RWPE1 (cell line): ENCODE results near the gene NAIF1.
A peak's percentile ranks its signal among the peaks of the same experiment; 100 is the strongest.

Experiments
- CTCF ChIA-PET: fragments of 350-600 bp; sonication (Branson Sonifier 250); formaldehyde crosslinking; extraction: SDS; loops from one replicate; lab custom pipeline; 2021; lab: Yijun Ruan, JAX
- POLR2A ChIA-PET: fragments of 400-600 bp; formaldehyde crosslinking; extraction: SDS; loops from one replicate; lab custom pipeline; 2020; ENCODE audit warnings: antibody characterized with exemption; ENCODE audit not compliant: low non-redundant PET; lab: Yijun Ruan, JAX
- DNase-seq: peaks from one replicate; pipeline ENCODE4 v3.0.0; 2012; ENCODE audit warnings: low spot score
- H3K27ac ChIP-seq: fragments of 450-650 bp; 2 replicates; pipeline ENCODE4 v1.5.1; 2017
- CTCF ChIP-seq: fragments of 450-650 bp; conservative IDR thresholded peaks from 2 replicates; pipeline ENCODE4 v1.5.1; 2017; ENCODE audit warnings: low read depth, mild to moderate bottlenecking

NAIF1 gene

GRCh38 chr9:128087262-128087661, 20.1 kb upstream of the NAIF1 start:
- CTCF ChIA-PET = interaction anchor here (0.7 to 2.4 kb wide), 3 partner anchors 23 to 129 kb away, joined by 3 to 11 read pairs (median 3); no protein-coding TSS in a partner anchor

GRCh38 chr9:128085943-128086342, 18.8 kb upstream of the NAIF1 start:
- POLR2A ChIA-PET = no interaction called here
- no peak for DNase-seq
- CTCF ChIA-PET = no interaction called here
- no peak overlapping the region for H3K27ac ChIP-seq
- TF ChIP-seq CTCF = no peak

More at GRCh38 chr9:128087262-128087661, 20.1 kb upstream of the NAIF1 start:
- H3K27ac ChIP-seq = no peak overlapping the region
- no peak for DNase-seq
- TF ChIP-seq CTCF = no peak
- POLR2A ChIA-PET = interaction anchor here (1.1 kb wide), 1 partner anchor 20 kb away, joined by 3 read pairs; the partner anchor contains the start of genes NAIF1 and SLC25A25

- H3K27ac ChIP-seq = no peak overlapping the region
- POLR2A ChIA-PET = no interaction called here
- CTCF ChIA-PET = interaction anchor here (0.9 to 1.3 kb wide), 4 partner anchors 9 to 141 kb away, joined by 3 to 5 read pairs (median 3); no protein-coding TSS in a partner anchor
- no peak for TF ChIP-seq CTCF
- DNase-seq = no peak
Observed at GRCh38 chr9:128084746-128085145, 17.6 kb upstream of the NAIF1 start.

- ChIA-PET CTCF (interaction anchor here (0.6 to 1.4 kb wide), 4 partner anchors 35 to 160 kb away, joined by 3 to 6 read pairs (median 3); no protein-coding TSS in a partner anchor), POLR2A (no interaction called here)
- no peak for TF ChIP-seq CTCF
- peak; percentile 75 for DNase-seq
- H3K27ac ChIP-seq = peak overlapping the region; percentile 48
Observed at GRCh38 chr9:128082151-128082550, 15.0 kb upstream of the NAIF1 start.

- DNase-seq = no peak
- TF ChIP-seq CTCF = no peak
- peak overlapping the region; percentile 26 for H3K27ac ChIP-seq
- ChIA-PET CTCF (interaction anchor here (0.7 to 1.4 kb wide), 2 partner anchors 37 to 159 kb away, joined by 3 to 6 read pairs; no protein-coding TSS in a partner anchor), POLR2A (no interaction called here)
Observed at GRCh38 chr9:128081056-128081455, 13.9 kb upstream of the NAIF1 start.

- no peak for DNase-seq
- no peak overlapping the region for H3K27ac ChIP-seq
- TF ChIP-seq CTCF = no peak
- ChIA-PET POLR2A (interaction anchor here (0.7 kb wide), 1 partner anchor 11 kb away, joined by 5 read pairs; no protein-coding TSS in a partner anchor), CTCF (interaction anchor here (0.5 to 0.7 kb wide), 4 partner anchors 30 to 324 kb away, joined by 3 read pairs; no protein-coding TSS in a partner anchor)
Observed at GRCh38 chr9:128080206-128080605, 13.1 kb upstream of the NAIF1 start.
